ENCODE data around the gene FAM13A.
A peak's percentile ranks its signal among the peaks of the same experiment; 100 is the strongest.

Gene FAM13A

DNA sequence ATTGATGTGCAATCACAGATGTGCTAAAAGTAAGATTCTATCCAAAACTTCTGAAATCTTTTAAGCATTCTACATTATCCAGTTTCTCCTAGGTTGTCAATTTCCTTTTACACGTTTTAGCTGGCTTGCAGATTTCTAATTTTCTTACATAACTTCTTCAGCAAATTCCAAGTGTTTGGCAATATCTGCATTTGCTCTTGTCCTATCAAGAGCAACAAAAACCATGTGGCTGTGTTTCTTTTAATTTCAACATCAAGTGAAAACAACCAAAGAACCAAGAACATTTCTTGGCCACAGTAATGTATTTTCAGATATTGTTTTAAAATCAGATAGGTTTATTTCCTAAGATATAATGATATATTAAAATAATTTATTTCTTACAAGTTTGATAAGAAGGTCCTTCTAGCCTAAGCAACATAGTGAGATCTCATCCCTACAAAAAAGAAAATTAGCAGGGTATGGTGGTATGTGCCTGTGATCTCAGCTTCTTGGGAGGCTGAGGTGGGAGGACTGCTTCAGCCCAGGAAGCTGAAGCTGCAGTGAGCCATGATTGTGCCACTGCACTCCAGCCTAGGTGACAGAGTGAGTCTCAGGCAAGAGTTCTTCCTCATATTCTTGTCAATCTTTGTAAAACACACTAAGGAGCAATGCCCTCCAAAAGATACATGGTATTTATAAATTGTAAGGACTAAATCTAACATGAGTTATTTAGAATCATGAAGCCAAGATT, 228.0 kb downstream of the FAM13A start:
- DNase-seq, result no peak

DNA sequence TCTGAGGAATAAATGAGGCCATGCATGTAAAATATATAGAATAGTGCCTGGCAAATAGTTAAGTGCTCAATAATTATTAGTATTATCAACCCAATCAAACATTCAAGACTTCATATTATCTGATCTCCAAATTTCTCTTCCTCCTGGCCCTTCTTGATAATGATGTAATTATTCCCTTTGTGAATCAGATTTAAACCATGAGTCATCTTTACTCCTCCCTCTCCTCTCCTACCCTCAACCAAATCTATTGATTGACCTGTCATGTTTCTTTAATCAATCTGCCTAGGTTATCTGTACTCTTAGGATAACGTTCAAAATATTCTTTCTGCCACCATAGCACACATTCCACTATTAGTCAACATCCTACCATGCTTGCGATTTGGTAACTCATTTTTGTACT, 229.5 kb downstream of the FAM13A start:
- DNase-seq, result no peak

DNA sequence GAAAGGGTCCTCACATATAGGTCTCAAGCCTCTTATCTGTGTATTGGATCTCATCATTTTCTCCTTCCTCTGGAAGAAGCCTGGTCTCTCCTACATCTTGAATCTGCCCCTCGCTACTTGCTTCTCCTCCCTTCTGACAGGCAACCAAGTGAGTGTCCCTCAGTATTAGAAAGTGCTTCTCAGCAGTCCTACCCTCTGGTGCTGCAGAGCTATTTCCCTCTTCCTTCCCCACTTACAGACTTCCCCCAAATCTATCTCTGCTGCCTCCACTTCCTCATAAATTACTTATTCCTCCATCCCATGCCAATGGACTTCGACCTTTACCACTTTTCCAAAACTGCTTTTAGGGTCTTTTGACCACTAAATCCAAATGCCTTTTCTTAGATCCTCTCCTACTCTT, 230.2 kb downstream of the FAM13A start:
- no peak for DNase-seq

DNA sequence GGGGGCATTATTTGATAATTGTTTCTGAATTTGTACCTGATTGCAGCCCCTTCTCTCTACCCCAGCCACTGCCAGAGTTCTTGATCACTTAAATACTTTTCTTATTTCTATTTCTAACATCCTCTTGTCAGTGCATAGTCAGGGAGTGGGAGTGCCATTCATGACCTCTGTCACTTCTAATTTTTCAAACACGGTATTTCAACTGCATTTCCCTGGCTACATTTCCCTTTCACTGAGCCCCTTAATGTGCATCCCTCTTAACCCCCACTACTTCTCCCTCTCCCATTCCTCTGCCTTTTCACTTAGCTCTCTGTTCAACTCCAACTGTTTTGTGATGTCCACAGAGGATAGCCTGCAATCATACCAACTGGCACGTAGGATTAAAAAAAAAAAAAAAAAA, 231.1 kb downstream of the FAM13A start:
- DNase-seq, result no peak

DNA sequence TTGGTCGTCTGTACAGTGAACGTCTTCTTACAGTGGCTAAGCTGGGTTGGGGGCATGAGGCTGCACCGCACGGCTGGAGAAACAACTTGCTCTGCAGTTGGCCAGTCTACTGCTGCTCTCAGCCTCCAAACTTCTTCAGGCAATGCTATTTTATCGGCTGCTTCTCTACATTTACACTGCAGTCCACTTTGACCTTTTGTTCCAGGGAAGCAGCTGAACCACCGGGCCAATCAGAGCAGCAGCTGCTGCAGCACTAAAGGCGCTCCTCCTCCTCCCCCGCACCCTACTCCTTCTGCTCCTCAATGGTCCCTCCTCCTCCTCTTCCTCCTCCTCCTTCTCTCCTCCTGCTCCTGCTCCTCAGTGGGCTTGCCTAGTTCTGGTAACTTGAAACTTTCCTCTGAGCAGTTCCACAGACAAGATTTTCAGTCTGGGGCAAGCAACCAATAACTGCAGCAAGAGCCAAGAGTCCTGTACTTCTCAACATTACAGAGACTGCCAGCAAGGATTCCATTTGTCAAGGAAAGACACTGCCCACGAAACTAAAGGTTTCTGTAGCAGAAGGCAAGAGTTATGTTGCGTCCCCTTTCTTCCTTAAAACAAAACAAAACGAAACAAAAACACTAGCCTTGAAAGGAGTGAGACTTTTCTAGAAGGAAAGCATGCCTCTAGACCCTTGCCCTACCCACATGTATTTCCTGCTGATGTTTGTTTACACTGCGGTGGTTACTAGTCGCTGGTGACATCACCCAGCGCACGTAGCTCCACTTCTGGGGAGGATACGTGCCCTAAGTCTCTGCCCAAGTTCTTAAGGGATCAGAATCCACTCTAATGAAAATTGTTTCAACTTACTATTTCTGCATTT, 233.7 kb downstream of the FAM13A start:
- DNase-seq, result peak; percentile 89

DNA sequence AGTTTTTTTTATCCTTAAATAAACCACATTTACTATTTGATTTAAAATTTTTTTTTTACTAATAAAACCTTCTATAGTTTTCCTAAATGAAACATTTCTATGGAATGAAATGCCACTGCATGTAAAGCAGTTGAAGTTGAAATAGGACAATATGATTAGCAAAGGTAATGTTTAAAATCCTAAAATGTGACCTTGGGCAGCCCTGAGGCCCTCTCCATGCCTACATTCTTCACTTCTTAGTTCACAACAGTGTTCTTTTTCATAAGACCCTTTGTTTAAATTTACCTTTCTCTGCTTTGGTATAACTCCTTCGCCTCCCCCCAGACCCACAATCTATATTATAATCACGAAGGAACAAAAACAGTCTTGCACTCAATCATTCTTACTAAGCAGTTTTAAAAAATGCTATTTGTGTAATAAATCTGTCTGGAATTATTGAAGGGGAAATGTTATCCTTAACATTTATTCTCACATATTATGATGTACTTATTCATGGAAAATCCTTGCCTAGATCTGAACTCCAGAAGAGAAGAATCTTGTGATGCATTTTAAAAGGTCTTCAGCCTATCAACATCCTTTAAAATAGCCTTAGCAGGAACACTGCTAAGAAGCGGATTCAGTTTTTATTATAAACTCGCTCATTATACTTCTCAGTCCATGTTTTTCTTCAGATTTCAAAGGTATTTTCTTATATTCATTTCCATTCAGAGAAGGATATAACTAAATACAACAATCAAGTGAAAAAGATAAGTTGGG, 234.8 kb downstream of the FAM13A start:
- DNase-seq, result no peak

DNA sequence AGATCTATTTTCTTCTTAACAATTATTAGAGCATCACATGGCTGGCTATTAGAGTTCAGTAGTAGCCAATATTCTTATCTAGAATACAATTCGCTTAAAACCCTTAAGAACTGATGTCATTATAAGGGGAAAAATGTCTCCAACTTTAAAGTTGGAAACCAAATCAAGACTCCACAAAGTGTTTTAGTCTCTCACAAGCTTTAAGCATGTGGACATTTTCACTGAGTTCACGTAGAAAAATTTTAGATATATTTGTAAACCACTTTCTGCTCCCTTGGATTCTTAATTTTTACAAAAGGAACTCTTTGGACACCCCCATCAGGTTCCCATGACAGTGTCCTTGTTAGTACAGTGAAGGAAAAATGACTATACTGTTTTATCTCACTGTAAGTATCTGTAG, 235.5 kb downstream of the FAM13A start:
- DNase-seq, result no peak

DNA sequence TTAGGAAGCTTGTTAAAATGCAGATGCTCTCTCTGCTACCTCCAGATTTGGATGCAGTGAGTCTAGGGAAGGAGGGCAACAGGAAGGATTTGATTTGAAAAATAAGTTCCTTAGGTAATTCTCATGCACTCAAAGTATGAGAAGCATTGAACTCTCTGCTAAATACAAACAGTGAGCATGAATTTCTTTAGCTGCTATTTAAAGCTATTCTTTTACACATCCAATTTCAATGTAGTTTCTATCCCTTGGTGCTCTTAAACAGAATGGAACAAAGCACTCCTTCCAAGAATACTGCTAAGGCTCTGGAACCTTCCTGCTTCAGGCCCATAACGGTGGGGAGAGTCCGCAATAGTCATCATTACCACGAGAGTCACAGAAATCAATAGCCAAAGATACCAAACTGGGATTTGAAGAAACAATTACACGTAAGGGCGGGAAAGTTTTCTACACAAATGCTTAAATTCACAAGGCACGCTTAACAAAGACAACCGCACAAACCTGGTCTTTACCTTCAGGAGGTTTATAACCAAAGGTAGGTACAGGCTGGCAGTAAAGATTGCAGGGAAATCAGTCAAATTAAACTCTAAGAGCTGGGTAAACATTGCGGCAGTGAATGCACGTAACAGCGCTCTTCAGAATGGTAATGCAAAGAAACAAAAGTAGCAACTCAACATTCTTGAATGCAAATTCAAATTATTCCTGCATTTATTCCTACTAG, 236.1 kb downstream of the FAM13A start:
- DNase-seq, result no peak

DNA sequence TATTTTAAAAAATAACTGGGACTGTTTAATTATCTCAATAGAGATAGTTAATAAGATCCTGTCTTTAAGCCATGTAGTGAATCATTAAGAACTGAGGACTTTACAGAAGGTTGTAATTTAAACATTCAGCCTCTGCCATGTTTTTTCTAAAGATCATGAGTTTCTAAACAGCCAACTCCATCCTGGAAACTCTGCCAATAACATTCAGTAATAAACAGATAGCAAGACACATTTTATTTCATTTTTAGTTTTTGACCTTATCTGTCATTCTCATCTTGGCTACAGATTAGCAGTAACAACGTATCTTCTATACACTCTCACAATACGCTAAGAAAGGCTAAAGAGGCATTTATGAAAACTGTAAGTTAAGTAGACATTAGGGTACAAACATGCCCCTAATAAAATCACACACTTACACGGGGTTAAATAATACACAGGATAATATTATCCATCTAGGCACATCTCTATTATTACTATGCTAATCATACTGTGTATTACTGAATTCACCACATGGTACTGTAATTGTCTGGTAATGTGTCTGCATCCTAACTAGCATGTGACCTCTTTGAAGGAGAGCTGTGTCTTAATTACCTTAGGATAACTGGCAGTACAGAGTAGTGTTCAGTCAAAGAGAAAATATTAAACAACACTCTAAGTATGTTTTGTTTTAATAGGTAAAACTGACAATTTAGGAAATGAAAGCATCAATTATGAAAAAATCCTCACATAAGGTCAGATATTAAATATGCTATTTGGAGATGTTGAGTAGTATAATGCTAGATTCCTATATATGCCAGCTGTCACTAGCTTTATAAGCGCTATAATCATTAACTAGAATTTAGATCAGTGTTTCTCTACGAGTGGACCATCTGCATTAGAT, 236.9 kb downstream of the FAM13A start:
- DNase-seq, result no peak

DNA sequence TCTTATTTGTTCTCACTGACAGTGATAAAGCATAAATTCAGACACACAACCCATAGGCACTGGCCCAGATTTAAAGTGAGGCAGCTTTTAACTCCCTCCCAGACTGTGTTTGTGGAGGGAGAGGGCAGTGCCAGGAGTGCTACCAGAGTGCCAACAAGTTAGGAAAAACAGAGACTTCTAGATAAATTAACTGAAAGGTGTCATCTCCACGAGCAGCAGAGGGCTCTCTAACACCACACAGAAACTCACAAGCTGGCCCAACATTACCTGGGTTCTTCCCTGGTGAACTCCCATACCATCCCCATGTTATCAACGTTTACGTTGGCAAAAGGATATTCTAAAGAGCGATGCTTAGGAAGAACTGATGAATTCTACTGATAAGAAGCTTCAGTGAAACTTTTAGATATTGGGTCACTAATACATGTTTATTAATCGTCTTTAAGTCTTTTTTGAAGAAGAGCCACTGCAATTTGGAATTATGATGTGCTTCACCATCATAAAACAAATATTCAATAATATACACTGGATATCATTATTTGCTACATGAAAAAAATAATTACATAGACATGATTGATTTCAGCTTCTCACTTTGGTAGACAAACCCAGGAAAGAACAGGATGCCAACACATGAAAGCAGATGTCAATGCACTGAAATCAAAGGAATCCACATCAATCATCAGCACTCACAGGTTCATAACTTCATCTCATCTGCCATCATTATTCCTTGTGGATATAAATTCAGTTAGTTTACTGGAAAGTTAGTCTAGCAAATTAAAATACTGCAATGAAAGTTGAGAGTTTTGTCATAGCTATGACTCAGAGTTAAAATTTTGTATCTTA, 238.1 kb downstream of the FAM13A start:
- peak; percentile 66 for DNase-seq

DNA sequence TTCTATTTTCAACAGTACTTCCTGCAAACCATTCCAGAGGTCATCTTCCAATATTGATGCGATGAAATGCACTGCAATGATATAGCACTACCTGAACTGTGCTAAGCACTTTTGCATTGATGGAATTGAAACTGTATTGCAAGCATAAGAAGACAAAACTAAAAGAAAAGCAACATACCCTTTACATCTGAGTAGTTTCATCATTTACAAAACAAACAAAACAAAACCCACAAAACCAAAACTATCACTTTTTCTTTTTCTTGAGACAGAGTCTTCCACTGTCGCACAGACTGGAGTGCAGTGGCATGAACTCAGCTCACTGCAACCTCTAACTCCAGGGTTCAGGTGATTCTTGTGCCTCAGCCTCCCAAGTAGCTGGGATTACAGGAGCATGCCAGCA, 239.2 kb downstream of the FAM13A start:
- DNase-seq, result no peak

DNA sequence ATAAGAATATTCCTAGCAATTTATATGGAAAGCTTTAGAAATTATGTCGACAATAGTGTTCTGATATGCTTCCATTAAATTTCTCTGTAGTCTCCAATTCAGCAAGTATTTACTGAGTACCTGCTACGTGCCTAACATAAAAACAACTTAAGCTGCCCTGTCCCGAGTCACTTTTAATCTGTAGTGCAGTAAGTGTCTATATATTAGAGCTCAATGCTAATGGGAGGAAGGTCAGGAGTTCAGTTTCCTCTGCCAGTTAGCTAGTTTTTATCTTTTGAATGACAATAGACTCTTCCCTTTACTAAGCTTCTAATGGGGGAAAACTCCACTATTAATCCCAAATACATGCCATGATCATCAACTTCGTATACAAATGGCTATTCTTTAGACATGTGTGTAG, 240.6 kb downstream of the FAM13A start:
- no peak for DNase-seq

DNA sequence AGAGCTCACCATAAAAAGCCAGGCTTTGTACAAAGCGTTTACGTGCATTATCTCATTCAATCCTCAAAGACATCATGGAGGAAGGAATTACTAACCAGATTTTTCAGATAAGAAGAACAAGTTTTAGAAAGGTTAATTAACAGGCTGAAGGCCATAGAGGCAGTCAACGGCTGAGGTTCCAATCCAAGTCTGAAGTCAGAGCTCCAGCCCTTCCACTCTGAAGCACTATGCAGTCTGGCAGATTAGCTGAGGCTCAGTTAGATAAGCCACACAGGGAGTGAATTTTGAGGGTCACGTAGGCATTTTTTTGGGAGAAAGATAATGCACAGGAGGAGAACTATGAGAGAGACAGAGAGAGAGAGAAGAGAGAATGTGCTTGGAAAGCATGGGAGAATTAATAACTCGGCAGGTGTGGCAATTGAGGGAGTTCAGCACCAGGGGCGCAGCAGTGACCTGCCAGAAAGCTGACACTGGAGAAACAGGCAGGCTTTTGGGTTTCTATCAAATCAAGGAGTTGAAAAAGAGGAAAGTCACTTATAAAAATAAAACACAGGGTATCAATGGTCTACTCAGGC, 242.9 kb downstream of the FAM13A start:
- no peak for DNase-seq

DNA sequence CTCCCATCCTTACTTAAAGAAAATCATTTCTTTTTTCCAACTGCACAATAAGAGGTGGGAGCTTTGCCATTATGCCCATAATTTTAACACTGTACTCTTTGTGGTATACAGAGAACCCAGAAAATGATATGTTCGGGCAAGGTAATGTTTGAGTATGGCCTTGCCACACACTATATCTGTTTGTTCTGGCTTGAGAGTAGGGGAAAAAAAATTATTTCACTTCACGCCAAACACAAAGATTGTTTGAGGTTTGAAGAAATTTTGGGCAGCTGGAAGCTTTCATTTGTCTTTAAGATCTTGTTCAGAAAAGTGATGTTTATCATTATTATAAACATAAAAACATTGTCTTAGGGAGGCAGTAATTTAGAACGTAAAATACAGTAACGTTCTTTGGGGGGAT, 244.0 kb downstream of the FAM13A start:
- no peak for DNase-seq

DNA sequence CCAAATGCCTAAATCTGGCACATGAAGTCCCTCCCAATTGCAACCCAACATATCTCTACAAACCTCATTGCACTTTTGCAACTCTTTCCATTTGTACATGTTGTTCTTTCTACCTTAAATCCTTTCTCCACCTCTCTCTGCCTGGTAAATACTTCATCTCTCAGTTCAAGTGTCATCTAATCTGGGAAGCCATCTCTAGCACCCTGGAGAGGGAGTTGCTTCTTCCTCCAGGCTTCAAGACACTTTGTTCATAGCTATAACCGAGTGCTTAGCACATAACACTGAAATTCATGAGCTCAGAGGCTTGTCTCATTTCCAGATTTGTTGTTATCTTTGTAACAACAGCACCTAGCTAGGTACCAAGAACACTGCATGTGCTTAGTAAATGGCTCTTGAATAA, 244.6 kb downstream of the FAM13A start:
- no peak for DNase-seq

DNA sequence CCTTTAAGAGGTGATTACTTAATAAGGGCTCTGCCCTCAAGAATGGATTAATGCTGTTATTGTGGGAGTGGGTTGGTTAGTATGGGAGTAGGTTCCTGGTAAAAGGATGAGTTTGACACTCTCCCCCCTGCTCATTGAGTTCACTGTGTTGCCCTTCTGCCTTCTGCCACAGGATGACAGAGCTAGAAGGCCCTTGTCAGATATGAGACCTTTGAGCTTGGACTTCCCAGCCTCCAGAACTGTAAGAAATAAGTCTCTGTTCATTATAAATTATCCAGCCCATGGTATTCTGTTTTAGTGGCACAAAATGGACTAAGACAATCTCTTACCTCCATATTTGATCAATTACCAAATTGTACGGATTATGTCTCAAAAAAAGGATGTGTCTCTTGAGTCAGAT, 245.1 kb downstream of the FAM13A start:
- DNase-seq, result no peak

DNA sequence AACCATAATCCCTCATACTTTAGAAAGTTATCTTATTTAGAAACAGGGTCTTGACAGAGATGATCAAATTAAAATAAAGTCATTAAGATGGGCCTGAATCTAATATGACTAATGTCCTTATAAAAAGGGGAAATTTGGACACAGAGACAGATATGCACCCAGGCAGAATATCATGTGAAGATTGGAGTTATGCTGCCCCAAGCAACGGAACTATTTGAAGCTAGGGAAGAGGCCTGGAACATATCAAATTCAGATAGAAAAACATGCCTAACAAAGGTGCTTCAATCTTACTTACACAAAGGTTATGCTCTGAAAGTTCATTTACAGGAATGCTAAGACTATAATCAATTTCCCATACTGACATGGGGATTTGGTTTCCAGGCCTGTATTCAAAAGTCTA, 246.7 kb downstream of the FAM13A start:
- DNase-seq, result no peak

DNA sequence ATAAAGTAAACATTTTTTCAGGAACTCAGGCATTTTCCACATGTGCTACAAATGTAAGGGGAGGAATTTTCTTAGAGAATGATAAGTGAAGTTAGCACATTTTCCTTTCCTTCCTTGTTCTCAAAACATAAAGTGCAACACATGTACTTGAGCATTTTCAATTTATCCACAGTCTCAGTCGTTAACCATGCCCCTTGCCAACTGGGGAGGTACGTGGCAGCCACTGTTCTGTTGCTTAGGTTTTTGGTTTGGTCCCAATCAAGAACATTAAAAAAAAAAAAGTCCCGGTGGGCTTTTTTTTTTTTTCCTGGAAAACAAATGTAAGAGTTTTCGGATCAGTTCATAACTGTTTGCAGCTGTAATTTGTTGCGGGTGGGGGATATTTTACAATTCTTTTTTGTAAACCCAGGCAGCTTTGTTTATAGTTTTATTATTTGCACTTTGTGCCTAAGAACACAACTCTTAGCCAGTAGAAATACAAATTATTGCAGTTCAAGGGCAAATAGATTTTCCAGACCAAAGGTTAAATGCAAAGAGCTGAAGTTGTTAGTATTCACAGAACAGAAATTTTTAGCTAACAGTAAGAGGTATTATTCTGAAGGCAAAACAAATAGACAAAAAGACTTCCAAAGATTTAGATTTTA, 247.3 kb downstream of the FAM13A start:
- DNase-seq, result no peak

DNA sequence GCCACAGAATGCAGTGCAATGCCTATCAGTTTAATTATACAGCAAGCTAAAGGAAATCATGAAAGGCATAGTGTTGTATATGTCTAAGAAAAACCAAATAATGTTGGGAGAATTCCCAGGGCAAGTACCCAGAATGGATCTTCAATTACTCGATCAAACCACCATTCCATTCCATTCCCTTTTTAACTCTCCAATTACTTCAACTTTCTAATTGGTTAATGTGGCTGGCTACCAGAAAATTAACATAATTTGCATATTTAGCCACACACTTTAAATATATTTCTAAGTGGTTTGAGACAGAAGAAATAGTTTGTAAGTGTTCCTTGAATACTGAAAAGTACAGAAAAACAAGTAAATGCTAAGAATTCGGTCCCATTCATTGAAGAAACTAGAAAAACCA, 247.9 kb downstream of the FAM13A start:
- no peak for DNase-seq

DNA sequence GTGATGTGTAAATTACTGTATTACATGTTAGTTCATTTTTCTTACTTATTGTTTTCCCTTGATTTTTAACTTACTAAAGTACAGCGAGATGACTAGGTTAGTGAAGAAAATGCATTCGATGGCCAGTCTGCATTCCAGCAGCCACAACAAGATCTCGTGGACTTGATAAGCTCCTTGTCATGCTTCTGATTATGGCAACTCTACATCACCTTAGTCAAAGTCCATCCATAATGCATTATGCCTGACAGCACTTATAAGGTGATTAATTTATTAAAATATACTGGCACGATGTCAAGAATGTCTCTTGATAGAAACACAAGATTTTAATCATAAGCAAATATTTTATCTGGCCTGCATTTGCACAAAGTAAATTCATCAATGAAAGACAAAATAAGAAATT, 249.5 kb downstream of the FAM13A start:
- no peak for DNase-seq

All from CD4-positive, alpha-beta T cell treated with Interleukin-17A for 1 hour (primary cell).